HG02885 (cell line): Measurements from ENCODE around the gene TSPAN6.

ENCODE experiments used
- ATAC-seq: cut with Tn5 transposase; IDR thresholded peaks from one replicate; pipeline ENCODE4 v1.9.1; 2021; ENCODE audit warnings: mild to moderate bottlenecking; ENCODE audit not compliant: unreplicated experiment, poor library complexity

TSPAN6 gene

DNA sequence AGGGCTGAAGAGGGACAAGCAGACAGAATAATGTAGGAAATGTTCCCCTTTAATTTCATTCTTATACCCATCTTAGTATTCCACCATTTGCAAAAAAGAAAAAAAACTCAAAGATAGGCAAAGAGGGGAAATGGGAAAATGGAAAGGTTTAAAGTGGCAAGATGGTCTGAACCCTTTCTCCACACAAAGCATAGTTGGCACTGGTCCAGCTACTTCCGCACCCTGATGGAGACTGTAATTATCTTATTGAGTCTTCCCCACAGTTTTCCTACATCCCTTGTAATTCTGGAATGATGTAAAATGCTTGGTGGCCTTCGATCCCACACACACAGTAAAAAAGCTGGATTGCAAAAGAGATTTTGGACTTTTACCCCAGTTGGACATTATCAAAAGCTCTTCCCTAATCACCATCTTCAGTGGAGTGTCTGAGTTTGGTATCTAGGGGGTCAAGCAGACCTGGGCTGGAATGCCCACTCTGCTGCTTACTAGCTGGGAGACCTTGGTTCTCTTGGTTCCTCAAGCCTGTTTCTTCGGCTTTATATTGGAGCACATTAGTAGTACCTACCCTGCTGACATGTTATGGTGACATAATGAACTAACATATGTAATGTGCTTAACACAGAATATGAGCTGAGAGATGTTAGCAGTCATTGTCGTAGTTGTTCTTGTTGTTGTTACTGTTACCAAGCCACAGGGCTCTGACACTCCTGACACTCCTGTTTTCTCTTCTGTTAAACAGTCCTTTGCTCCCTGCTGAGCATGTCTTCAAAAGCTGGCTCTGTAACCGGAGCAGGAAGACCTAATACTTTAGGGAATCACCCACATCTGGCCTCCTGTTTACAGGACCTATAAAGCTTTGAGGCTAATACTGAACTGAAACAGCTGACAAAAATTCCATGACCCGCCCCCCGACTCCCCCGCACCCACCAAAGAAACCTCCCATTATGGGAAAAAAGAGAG, 12.1 kb upstream of the TSPAN6 start:
- no peak for ATAC-seq

DNA sequence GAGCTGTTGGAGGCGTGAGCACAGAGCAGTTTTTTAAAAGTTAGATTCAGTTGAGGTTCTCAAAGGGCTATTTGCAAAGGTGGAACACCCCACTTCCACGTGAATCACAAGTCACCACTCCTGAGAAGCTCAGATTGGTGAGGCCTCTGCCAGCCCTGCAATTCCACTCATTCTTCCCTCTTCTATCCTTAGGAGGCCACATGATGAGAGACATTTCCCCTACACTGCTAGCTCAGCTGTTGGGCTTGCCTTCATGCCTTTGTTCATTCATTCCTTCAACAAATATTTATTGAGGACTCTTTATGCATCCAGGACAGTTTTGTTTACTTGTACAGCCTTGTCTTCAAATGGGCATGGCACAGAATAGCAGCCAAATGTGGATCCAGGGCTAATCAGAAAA, 11.1 kb upstream of the TSPAN6 start:
- no peak for ATAC-seq

DNA sequence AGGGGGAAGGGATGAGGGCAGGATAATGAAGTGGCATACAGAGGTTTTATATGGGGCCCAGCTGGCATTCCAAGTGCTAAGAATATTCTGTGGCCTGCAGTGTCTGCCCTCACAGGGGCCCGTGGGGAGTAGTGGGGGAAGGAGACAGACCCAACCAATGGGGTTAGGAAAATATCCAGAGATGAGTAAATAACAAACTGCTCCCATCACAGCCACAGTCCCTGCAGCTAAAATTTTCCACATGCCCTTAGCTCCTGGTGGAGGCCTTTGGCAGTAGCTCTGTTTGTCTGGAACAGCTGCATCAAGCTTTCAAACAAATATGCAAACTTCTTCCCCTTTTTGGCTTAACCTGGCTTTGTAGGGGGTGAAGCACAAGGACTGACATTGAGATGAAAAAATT, 10.5 kb upstream of the TSPAN6 start:
- ATAC-seq = no peak

- ATAC-seq = no peak
Observed at GRCh38 chrX:100645106-100645505, 8.5 kb upstream of the TSPAN6 start.

- ATAC-seq = no peak
Observed at GRCh38 chrX:100643956-100644860, 7.6 kb upstream of the TSPAN6 start, which contains the start of gene SRPX2. Gene SRPX2, plus strand, starts transcription at chrX:100644199. Its CDS starts 2,124 bp downstream, at chrX:100646323.

- ATAC-seq = no peak
Observed at GRCh38 chrX:100643212-100643611, 6.6 kb upstream of the TSPAN6 start.

DNA sequence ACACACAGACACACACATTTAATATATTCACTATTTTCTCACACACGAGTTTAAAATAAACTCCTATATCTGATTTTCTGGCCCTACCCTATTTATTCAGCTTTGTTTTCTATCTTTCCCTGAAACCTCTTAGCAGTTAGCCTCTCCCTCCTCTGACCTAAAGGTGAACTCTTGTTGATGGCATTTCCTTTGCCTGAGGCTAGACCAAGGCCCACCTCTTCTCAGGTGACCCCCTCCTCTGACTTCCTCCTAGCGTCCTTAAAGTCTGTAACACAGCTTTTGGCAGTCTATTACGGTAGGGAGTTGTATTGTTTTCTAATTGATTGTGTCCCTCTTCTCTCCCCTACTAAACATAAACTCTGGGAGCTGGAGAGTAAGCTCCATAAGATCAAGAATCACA, 5.7 kb upstream of the TSPAN6 start:
- no peak for ATAC-seq

- peak; percentile 14 for ATAC-seq
Observed at GRCh38 chrX:100635989-100636320, 651 bp downstream of the TSPAN6 start.

DNA sequence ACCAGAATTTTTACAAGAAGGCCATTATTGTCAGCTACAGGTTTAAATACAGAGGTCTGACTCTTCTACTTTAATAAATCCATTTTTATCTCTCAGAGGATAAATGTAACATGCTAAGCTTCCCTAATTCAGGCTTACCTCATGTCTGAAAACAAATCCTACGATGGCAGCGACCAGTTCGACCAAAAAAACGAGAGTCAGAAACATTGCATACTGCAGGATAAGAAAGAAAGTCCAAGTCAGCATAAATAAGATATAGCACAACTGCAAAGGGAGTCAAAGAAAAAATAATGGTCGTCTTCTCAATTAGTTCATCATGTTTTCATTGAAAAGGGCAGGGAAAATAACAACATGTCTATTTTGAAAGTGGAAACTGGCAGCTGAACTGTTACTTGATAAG, 1.6 kb downstream of the TSPAN6 start:
- no peak for ATAC-seq

- ATAC-seq = peak; percentile 94
Observed at GRCh38 chrX:100625985-100626491, 10.6 kb downstream of the TSPAN6 start.

- ATAC-seq = no peak
Observed at GRCh38 chrX:100623001-100623400, 13.6 kb downstream of the TSPAN6 start.

GRCh38 chrX:100615005-100615404, 21.6 kb downstream of the TSPAN6 start:
- ATAC-seq = peak; percentile 100

DNA sequence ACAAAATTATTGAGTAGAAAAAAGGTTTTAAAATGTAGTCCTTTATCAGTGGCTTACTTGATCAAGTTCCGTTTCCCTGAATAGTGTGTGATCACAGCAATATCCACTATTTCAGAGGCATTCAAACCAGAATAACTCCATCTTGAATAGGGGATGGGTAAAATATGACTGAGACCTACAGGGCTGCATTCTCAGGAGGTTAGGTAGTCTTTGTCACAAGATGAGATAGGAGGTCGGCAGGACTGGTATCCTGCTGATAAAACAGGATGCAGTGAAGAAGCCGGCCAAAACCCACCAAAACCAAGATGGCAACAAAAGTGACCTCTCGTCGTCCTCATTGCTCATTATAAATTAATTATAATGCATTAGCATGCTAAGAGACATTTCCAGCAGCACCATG, 24.7 kb downstream of the TSPAN6 start:
- ATAC-seq = no peak

- ATAC-seq = no peak
Observed at GRCh38 chrX:100609591-100609990, 27.0 kb downstream of the TSPAN6 start.

GRCh38 chrX:100606753-100607152, 29.9 kb downstream of the TSPAN6 start:
- ATAC-seq = peak; percentile 45

DNA sequence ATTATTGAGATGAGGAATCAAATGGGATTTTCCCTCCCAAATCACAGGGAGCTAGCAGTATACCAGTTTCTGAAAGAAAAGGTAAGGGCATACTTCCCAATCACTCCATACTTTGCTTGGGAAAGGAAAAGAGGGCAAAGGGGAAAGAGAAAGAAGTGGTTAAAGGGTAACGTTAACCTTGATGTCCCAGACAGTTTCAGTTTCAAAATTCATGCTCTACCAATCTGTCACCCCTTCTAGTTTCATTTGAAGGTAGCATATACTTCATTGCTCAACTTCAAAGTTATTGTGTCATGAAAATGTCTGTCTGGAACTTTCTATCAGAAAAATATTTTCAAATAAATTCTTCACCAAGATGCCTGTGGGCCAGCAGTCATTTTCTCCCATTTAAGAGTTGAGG, 35.8 kb downstream of the TSPAN6 start:
- ATAC-seq = peak; percentile 59

DNA sequence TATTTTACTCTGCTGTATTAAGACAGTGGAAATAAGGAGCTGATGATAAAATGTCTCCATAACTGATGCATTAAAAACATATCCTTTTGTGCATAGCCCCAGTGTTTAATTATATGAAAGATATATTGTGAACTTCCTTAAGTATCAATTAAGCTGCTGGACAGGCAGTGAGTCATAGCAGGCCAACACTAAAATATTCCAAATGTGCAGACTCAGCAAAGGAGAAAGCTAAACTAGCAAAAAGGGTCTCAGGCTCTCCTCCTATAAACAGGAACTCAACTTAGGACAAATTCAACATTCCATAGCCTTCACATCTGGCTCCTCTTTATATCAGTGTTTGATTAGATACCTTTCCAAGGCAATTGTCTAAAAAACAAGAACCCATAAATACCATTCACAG, 36.3 kb downstream of the TSPAN6 start:
- ATAC-seq = no peak

DNA sequence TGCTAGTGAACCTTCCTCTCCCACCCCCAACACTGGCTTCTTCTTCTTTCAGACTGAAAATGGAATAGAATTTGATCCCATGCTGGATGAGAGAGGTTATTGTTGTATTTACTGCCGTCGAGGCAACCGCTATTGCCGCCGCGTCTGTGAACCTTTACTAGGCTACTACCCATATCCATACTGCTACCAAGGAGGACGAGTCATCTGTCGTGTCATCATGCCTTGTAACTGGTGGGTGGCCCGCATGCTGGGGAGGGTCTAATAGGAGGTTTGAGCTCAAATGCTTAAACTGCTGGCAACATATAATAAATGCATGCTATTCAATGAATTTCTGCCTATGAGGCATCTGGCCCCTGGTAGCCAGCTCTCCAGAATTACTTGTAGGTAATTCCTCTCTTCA, 37.1 kb downstream of the TSPAN6 start:
- ATAC-seq = no peak

- ATAC-seq = no peak
Observed at GRCh38 chrX:100596601-100597000, 40.0 kb downstream of the TSPAN6 start.

- ATAC-seq = no peak
Observed at GRCh38 chrX:100593581-100593980, 43.0 kb downstream of the TSPAN6 start.

DNA sequence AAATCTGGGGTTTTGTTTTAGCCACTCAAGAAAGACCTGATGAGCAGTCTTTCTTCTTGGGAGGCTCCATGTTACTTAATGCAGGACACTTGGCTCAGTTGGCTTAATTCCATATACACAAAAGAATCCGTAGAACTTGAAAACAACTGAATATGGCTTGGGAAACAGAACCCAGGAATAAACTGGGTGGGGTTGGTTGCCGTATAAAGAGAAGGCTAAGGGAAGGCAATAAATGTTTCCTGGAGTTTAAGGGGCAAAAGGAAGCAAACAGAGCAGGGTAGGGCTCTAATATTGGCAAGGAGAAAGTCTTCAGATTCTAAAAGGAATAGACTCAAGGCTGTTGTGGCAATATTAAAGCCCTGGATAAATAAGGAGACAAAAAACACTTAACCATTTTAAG, 43.5 kb downstream of the TSPAN6 start:
- ATAC-seq = no peak
